Measurements from ENCODE around the gene DCAF10.
"Not testable (repeated sequence)": the region's sequence is repeated elsewhere in the genome, so short reads cannot be mapped to it uniquely, and the experiment has no call there.

Gene DCAF10

DNA sequence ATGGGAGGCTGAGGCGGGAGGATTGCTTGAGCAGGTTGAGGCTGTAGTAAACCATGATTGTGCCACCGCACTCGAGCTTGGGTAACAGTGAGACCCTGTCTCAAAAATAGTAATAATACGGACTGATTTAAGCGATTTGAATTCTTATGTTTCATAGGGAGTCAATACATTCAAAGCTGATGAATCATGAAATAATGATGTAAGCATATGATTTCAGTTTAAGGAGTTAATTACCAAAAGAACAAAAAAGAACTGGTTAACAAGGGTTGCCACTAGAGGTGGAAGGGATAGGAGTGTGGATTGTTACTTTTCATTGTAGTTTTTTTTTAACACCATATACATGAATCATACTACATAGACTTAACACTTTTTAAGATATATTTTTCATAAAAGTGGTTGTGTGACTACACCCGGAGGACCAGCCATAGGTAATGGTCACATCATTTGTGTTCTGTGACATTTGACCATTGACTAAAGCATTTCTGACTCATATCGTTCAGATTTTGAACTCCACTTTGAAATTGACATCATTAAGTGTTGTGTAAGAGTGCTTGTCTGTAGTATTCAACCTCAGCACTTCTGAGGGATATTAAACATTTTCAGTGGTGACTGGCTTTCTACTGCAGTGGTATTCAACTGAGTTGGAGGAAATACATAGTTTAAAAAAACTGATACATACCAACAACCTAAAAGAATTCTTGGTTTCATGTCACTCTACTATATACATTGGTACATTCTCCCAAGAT lies 40.0 kb upstream of the DCAF10 start:
- peak; percentile 37 for DNase-seq (ENCODE audit: low read depth)
- H3K4me3 ChIP-seq (ENCODE audit: control insufficient read depth, low read depth, low read length) = no peak overlapping the region
- TF ChIP-seq CTCF (IDR thresholded peaks at IDR 0.05; ENCODE audit: control insufficient read depth, insufficient read depth, low read depth, low read length, missing control alignments) = no peak

DNA sequence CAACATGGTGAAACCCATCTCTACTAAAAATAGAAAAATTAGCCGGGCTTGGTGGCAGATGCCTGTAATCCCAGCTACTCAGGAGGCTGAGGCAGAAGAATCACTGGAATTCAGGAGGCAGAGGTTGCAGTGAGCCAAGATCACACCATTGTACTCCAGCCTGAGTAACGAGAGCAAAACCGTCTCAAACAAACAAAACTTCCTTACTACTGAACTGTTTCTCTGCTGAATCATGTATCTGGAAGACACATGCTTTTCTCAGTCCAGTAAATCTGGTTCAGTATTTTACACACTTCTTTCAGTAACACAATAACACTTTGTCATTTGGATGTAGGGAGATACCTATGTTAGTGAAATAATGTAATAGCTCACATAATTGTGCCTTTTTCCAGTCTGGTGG lies 39.1 kb upstream of the DCAF10 start:
- peak; percentile 39 for DNase-seq (ENCODE audit: low read depth)
- TF ChIP-seq CTCF (IDR thresholded peaks at IDR 0.05; ENCODE audit: control insufficient read depth, insufficient read depth, low read depth, low read length, missing control alignments) = no peak
- no peak overlapping the region for H3K4me3 ChIP-seq (ENCODE audit: control insufficient read depth, low read depth, low read length)

DNA sequence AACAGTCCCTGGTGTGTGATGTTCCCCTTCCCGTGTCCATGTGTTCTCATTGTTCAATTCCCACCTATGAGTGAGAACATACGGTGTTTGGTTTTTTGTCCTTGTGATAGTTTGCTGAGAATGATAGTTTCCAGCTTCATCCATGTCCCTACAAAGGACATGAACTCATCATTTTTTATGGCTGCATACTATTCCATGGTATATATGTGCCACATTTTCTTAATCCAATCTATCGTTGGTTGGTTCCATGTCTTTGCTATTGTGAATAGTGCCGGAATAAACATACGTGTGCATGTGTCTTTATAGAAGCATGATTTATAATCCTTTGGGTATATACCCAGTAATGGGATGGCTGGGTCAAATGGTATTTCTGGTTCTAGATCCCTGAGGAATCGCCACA lies 35.3 kb upstream of the DCAF10 start:
- H3K4me3 ChIP-seq (ENCODE audit: control insufficient read depth, low read depth, low read length); DNase-seq (ENCODE audit: low read depth): not testable (repeated sequence)

DNA sequence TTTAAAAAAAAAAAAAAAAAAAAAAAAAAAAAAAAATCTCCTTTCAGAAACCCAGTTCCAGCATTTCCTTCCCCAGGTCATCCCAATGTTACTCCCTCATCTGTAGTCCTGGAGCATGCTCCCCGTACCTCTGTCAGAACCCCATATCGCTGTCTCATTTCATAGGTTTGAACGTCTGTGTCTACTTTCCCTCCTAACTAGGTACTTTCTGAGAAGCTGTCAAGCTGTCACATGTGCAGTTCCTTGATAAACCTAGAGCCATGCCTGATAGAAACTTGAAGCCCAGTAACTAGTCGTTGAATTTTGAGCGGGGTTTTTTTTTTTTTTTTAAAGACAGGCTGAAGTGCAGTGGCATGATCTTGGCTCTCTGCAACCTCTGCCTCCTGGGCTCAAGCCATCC lies 31.3 kb upstream of the DCAF10 start:
- no peak overlapping the region for H3K4me3 ChIP-seq (ENCODE audit: control insufficient read depth, low read depth, low read length)
- no peak for TF ChIP-seq CTCF (IDR thresholded peaks at IDR 0.05; ENCODE audit: control insufficient read depth, insufficient read depth, low read depth, low read length, missing control alignments)
- DNase-seq (ENCODE audit: low read depth) = no peak

DNA sequence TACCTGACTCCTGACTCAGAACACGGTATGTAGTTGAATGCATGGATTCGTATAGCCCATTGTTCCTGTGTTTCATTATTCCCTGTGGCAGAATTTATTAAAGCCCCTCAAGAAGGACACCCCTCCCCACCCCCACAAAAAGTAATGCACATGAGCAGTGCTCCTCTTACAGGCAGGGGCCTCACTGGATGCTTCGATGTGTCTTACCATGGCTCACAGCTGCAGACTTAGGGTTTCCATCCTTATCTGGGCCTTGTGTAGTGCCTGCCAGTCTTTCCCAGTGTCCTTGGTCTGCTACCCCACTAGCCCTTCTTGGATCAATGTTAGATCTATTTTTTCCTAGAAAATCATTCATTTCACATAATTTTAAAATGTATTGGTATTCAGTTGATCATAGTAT lies 30.6 kb upstream of the DCAF10 start:
- no peak for DNase-seq (ENCODE audit: low read depth)
- TF ChIP-seq CTCF (IDR thresholded peaks at IDR 0.05; ENCODE audit: control insufficient read depth, insufficient read depth, low read depth, low read length, missing control alignments) = no peak
- H3K4me3 ChIP-seq (ENCODE audit: control insufficient read depth, low read depth, low read length) = no peak overlapping the region

- DNase-seq (ENCODE audit: low read depth) = no peak
- TF ChIP-seq CTCF (IDR thresholded peaks at IDR 0.05; ENCODE audit: control insufficient read depth, insufficient read depth, low read depth, low read length, missing control alignments) = no peak
- H3K4me3 ChIP-seq (ENCODE audit: control insufficient read depth, low read depth, low read length) = no peak overlapping the region
These were observed 25.2 kb upstream of the DCAF10 start for GRCh38 chr9:37775216-37775919.

DNA sequence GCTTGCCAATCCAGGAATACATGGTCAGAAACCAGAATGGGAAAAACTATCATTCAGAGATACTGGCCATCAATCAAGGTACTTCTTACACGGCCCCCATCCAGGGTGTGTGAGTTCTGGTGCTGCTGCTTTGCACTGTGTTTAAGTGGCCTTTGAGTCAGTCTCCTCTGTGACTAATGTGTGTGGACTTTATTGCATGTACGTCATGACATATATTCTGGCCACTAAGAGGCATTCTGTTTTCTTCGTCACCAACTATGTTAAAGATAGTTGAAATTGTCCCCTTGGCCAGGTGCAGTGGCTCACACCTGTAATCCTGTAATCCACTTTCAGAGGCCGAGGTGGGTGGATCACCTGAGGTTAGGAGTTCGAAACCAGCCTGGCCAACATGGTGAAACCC lies 24.3 kb upstream of the DCAF10 start:
- no peak for TF ChIP-seq CTCF (IDR thresholded peaks at IDR 0.05; ENCODE audit: control insufficient read depth, insufficient read depth, low read depth, low read length, missing control alignments)
- no peak for DNase-seq (ENCODE audit: low read depth)
- H3K4me3 ChIP-seq (ENCODE audit: control insufficient read depth, low read depth, low read length) = no peak overlapping the region

All from AG09309 (cell line).